22Rv1 (cell line): ENCODE results near the gene MGAT4C.
A peak's percentile ranks its signal among the peaks of the same experiment; 100 is the strongest.

Experiments used
- H3K27ac ChIP-seq: fragments of 450-650 bp; 2 replicates; pipeline ENCODE4 v1.5.1; 2017
- ZFX ChIP-seq: fragments of 450-650 bp; IDR thresholded peaks from 2 replicates; pipeline ENCODE4 v1.6.1; 2017; ENCODE audit warnings: antibody characterized with exemption, borderline replicate concordance
- TF ChIP-seq, protein P1 (sequence below): fragments of 450-650 bp; IDR thresholded peaks from 2 replicates; pipeline ENCODE4 v1.5.1; 2017; ENCODE audit warnings: mild to moderate bottlenecking

The MGAT4C gene

GRCh38 chr12:85946375-85946774, 309.8 kb downstream of the MGAT4C start:
- H3K27ac ChIP-seq = no peak overlapping the region
- no peak for TF ChIP-seq ZFX
- TF ChIP-seq, protein P1, sequence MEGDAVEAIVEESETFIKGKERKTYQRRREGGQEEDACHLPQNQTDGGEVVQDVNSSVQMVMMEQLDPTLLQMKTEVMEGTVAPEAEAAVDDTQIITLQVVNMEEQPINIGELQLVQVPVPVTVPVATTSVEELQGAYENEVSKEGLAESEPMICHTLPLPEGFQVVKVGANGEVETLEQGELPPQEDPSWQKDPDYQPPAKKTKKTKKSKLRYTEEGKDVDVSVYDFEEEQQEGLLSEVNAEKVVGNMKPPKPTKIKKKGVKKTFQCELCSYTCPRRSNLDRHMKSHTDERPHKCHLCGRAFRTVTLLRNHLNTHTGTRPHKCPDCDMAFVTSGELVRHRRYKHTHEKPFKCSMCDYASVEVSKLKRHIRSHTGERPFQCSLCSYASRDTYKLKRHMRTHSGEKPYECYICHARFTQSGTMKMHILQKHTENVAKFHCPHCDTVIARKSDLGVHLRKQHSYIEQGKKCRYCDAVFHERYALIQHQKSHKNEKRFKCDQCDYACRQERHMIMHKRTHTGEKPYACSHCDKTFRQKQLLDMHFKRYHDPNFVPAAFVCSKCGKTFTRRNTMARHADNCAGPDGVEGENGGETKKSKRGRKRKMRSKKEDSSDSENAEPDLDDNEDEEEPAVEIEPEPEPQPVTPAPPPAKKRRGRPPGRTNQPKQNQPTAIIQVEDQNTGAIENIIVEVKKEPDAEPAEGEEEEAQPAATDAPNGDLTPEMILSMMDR = no peak

- TF ChIP-seq ZFX = no peak
- TF ChIP-seq, protein P1 = no peak
- H3K27ac ChIP-seq = no peak overlapping the region
Observed at GRCh38 chr12:85927166-85927565, 329.0 kb downstream of the MGAT4C start.

DNA sequence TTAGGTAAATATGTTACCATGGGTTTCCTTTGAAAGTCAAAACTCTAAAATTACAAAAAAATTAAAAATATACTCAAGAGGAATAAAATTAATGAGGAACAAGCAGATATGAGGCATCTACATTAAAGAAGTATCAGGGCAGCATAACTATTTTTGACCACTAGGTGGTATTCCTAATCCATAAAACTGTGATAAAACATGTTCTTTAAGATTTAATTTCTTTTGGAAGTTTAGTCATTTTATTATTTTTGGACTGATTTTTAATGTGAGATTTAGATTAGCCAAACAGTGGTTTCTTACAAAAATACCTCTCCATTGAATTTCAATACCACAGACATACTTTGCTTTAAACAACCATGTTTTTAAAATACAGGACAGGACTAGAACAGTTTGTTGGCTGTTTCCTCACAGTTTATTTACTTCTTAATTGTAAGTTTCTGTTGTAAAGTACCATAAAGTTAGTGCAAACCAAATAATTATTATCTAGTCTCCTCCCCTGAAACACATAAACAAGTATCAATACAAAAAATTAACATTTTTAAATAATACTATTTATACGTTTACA, 332.3 kb downstream of the MGAT4C start:
- TF ChIP-seq, protein P1 = peak; percentile 84
- no peak for TF ChIP-seq ZFX
- no peak overlapping the region for H3K27ac ChIP-seq

DNA sequence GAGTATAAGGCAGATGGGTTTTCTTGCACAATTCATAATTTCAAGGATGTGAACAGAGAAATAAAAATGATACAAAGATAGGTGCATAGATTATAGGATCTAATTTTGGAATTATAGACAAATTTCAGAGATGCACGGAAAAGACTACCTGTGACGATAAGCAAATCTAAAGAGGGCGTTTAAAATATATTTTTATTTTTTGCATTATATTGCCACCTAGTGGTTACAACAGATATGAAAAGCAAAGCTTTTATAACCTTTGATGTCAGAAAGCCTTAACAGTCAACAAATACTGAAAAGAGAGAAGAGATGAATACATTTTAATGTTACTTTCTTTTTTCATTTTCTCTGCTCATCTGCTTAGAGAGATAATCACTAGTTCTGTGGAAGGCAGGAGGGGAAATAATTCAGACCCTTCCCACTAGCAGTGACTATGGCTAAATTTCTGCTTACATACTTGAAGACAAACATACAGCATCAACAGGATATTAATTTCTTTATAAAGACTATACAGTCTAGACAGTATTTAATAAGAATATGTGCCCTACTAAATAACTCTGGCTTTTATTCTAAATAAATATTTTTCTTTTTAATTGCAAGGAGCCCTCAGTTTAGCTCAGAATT, 335.8 kb downstream of the MGAT4C start:
- TF ChIP-seq, protein P1 = peak; percentile 83
- TF ChIP-seq ZFX = no peak
- H3K27ac ChIP-seq = no peak overlapping the region
